HG03521 (cell line): ENCODE measurements around the gene PLCB2.

Source experiments
- ATAC-seq: cut with Tn5 transposase; IDR thresholded peaks from one replicate; pipeline ENCODE4 v1.9.1; 2021; ENCODE audit warnings: mild to moderate bottlenecking, moderate library complexity; ENCODE audit not compliant: unreplicated experiment

Gene PLCB2

GRCh38 chr15:40328176-40328575 lies 20.4 kb upstream of the PLCB2 start:
- ATAC-seq = no peak

DNA sequence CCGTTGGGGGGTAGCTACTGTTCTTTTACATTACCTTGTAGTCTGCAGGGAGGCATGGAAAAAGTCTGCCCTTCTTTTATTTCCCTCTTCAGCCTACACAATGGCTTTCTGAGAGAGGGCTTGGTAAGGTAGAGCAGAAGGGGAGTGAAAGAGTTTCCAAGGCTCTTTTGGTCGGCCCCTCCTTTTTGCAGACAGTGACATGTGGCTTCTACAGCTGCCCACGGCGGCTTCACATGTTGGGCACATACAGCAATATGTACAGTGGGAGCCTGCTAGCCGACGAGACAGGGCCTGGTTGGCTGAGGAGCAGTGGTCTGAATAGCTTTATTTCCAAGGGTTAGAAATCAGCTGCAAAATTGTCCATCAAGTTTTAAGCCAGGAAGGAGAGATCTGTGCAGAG lies 19.7 kb upstream of the PLCB2 start:
- ATAC-seq = no peak

GRCh38 chr15:40325700-40326099 lies 18.0 kb upstream of the PLCB2 start:
- ATAC-seq = no peak

DNA sequence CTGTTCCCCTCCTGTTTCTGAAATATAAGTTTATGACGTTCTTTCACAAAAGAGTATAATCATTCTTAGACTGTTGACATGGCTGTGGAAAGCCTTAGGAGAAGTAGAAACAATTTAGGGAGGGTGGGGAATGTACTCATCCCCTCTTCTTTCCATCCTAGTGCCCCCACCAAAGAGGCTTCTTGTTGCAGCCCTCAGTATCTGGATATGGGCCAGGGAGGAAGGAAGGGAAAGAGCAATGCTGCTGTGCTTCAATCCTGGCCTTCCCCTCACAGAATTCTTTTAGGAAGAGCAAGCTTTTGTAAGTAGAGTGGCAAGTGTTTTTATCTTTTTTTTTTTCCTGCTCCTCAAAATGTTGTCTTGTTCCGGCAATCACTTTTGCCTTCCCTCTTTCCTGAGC lies 17.5 kb upstream of the PLCB2 start:
- ATAC-seq = no peak

GRCh38 chr15:40323953-40324937 lies 16.5 kb upstream of the PLCB2 start:
- ATAC-seq = peak; percentile 8

GRCh38 chr15:40323239-40323952 lies 15.7 kb upstream of the PLCB2 start, which contains the start of gene INAFM2:
Gene INAFM2 (plus strand): TSS chr15:40323692. CDS start chr15:40324056, 364 bp downstream.
- peak; percentile 81 for ATAC-seq

DNA sequence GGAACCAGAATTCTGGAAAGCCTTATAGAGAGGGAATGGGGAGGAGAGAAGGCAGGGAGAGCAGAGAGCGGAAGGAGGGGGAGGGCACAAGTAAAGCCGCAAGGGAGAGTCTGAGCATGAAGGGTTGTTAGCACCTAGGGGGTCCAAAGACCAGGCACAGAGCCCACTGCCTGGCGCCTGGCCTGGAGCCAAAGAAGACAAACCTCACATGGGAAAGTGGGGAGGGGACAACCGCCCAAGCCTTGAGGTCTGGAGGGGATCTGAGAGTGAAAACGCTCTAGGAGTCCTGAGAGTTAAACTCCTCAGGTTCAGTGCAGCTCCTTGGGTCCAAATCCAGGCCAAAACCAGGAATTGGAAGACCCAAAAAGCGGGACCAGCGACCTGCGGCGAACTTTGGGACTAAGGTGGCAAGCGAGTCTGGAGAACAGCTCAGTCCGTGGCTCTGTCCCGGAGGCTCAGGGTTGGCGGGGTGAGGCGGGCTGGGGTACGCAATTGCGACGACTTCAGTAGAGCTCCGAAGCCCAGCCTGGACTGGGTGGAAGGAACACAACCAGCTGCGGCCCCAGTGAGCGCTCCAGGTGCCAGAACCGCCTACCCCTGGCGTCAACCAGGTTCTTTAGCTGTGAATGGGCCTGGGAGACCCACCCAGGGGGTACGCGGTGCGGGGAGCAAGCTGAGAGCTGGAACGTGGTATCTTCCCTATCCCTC lies 14.9 kb upstream of the PLCB2 start:
- no peak for ATAC-seq

- no peak for ATAC-seq
Observed at GRCh38 chr15:40320931-40321371, 13.2 kb upstream of the PLCB2 start.

DNA sequence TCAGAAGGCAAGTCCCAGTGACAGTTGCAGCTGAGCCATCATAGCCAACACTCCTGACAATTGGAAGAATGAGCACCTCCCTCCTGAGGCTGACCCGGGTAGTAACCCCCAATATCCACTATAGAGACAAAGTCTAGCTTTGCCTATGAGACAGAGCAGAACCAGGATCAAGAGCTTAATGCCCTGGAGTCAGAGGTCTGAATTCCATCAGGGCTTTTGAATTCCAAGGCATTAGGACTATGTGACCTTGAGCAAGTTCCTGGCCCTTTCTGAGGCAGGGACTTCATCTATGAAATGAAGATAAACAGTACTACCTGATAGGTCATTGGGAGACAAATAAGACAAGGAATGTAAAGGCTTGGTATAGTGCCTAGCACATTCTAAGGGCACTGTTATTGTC lies 12.7 kb upstream of the PLCB2 start:
- no peak for ATAC-seq

GRCh38 chr15:40317580-40317979 lies 9.8 kb upstream of the PLCB2 start:
- no peak for ATAC-seq

DNA sequence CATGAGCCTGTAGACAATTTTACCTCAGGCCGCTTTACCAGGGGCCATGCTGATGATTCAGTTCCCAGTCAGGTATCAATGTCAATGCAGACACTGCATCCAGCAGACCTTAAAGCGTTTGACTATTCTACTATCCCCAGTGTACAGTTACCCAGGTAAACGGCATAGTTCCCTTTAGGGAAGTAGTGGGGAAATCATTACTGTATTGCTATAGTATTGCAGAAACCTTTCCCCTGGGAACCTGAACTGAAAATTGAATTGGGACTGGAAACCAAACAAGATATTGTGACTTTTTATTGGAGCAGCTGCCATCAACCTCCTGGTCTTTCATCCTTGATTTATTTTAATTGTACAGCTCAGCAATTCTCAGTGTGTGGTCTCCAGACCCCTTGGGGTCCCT lies 9.2 kb upstream of the PLCB2 start:
- ATAC-seq = no peak

DNA sequence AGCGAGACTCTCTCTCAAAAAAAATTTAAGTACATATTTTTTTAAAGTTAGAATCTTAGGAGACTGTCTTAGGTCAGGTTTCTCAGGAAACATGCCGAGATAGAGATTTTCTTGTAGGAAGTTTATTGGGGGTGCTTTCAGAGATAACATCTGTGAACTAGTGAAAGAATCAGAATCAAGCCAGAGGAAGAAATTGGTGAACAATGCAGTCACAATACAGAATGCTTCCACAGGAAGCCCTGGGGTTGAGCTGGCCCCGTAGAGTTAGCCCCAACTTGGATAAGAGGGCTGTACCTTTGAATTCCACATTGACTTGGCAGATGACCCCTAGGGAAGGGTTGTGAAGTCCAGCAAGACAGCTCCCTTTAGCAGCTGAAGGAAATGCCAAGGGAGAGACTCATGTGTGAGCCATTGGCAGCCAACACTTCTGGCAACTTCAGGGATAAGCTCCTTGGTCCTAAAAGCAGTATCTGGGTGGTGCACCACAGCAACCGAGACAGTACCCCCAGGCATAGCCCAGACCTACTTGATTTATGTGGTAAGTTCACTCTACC lies 7.1 kb upstream of the PLCB2 start:
- ATAC-seq = no peak

- ATAC-seq = no peak
Observed at GRCh38 chr15:40313531-40314398, 6.0 kb upstream of the PLCB2 start.

DNA sequence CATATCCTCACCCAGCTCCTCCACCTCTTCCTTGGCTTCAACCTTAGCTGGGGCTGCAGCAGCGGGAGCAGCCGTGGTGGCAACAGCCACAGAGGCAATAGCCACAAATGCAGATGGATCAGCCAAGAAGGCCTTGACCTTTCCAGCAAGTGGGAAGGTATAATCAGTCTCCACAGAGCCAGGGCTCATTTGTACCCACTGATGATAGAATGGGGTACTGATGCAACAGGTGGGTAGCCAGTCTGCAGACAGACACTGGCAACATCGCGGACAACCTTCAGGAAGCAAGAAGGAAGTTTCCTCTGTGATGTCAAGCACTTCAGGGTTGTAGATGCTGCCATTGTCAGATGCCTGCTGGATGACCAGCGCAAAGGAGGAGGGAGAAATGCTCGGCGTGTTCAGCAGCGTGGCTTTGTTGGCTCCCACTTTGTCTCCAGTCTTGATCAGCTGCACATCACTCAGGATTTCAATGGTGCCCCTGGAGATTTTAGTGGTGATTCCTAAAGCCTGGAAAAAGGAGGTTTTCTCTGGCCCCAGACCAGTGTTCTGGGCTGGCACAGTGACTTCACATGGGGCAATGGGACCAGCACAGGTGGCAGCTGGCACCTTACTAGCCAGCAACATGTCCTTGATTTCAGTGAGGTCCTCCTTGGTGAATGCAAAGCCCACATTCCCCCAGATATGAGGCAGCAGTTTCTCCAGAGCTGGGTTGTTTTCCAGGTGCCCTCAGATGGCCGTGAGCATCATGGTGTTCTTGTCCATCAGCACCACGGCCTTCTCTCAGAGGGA lies 4.8 kb upstream of the PLCB2 start:
- ATAC-seq = no peak

- no peak for ATAC-seq
Observed at GRCh38 chr15:40310993-40311392, 3.3 kb upstream of the PLCB2 start.

- ATAC-seq = no peak
Observed at GRCh38 chr15:40310001-40310959, 2.5 kb upstream of the PLCB2 start.

DNA sequence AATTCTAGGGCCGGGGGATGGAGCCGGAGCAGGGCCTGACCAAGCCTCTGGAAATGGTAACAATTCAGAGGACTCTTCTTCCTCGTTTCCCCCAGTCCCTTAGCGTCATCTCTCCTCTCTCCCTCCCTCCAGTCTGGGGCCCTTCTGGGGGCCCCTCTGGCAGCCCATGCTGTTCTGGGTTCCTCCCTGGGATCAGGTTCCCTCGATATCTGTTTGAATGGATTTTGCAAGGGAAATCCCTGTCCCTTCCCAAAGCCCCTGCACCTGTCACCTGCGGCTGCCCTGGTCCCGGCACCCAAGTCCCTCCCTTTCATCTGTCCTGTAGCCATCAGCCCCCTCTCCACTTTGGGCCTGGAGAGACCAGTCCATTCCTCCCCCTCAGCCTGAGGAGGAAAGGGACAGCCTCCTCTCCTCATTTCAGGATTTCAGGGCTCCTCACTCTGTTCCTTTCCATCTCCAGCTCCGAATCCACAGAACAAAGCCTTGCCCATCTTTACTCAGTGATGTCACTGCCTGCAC lies 1.7 kb upstream of the PLCB2 start:
- no peak for ATAC-seq

- ATAC-seq = no peak
Observed at GRCh38 chr15:40306908-40307307, 827 bp downstream of the PLCB2 start.
